ENCODE measurements around the gene ST6GALNAC5.

DNA sequence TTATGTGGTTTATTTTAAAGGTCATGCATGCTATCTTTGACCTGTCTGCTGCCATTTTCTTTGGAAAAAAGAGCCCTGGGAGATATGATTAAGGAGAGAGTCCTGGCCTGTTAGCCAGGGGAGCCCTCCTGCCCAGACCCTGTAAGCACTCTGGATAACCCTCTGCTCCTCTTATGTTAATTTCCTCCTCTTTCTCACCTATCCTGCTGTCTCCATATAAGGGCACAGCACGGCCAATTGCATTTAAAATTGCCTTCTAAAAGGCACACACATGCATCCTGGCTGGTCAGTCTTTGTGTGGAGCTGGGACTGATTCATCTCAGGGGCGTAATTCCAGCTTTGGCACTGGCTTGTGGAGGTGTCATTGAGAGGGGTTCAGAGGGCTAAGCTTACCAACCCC lies 158.9 kb downstream of the ST6GALNAC5 start:
- TF ChIP-seq, protein P1, sequence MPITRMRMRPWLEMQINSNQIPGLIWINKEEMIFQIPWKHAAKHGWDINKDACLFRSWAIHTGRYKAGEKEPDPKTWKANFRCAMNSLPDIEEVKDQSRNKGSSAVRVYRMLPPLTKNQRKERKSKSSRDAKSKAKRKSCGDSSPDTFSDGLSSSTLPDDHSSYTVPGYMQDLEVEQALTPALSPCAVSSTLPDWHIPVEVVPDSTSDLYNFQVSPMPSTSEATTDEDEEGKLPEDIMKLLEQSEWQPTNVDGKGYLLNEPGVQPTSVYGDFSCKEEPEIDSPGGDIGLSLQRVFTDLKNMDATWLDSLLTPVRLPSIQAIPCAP (CRISPR knock-in tag; IDR thresholded peaks at IDR 0.05; ENCODE audit: low read depth): no peak
- TF ChIP-seq JUN (CRISPR knock-in tag; IDR thresholded peaks at IDR 0.05) (no peak), TAF1 (CRISPR knock-in tag; IDR thresholded peaks at IDR 0.05) (no peak)
- TF ChIP-seq, protein P2, sequence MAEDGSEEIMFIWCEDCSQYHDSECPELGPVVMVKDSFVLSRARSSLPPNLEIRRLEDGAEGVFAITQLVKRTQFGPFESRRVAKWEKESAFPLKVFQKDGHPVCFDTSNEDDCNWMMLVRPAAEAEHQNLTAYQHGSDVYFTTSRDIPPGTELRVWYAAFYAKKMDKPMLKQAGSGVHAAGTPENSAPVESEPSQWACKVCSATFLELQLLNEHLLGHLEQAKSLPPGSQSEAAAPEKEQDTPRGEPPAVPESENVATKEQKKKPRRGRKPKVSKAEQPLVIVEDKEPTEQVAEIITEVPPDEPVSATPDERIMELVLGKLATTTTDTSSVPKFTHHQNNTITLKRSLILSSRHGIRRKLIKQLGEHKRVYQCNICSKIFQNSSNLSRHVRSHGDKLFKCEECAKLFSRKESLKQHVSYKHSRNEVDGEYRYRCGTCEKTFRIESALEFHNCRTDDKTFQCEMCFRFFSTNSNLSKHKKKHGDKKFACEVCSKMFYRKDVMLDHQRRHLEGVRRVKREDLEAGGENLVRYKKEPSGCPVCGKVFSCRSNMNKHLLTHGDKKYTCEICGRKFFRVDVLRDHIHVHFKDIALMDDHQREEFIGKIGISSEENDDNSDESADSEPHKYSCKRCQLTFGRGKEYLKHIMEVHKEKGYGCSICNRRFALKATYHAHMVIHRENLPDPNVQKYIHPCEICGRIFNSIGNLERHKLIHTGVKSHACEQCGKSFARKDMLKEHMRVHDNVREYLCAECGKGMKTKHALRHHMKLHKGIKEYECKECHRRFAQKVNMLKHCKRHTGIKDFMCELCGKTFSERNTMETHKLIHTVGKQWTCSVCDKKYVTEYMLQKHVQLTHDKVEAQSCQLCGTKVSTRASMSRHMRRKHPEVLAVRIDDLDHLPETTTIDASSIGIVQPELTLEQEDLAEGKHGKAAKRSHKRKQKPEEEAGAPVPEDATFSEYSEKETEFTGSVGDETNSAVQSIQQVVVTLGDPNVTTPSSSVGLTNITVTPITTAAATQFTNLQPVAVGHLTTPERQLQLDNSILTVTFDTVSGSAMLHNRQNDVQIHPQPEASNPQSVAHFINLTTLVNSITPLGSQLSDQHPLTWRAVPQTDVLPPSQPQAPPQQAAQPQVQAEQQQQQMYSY (CRISPR knock-in tag; IDR thresholded peaks at IDR 0.05): no peak

Measured in HepG2 (cell line).